ENCODE measurements around the gene CRYBG2. TPM values are rescaled to one million over a fixed set of nuclear protein-coding genes. Genes with fewer than 3 reads are reported as not detected.
"Not testable (repeated sequence)": the region's sequence is repeated elsewhere in the genome, so short reads cannot be mapped to it uniquely, and the experiment has no call there.

The CRYBG2 gene
- not detected for total RNA-seq
- long read RNA-seq, partial matches to known transcripts = 1 of 1 reads
- long read RNA-seq, other reads (novel, unspliced or antisense) = 0 of 1 reads

DNA sequence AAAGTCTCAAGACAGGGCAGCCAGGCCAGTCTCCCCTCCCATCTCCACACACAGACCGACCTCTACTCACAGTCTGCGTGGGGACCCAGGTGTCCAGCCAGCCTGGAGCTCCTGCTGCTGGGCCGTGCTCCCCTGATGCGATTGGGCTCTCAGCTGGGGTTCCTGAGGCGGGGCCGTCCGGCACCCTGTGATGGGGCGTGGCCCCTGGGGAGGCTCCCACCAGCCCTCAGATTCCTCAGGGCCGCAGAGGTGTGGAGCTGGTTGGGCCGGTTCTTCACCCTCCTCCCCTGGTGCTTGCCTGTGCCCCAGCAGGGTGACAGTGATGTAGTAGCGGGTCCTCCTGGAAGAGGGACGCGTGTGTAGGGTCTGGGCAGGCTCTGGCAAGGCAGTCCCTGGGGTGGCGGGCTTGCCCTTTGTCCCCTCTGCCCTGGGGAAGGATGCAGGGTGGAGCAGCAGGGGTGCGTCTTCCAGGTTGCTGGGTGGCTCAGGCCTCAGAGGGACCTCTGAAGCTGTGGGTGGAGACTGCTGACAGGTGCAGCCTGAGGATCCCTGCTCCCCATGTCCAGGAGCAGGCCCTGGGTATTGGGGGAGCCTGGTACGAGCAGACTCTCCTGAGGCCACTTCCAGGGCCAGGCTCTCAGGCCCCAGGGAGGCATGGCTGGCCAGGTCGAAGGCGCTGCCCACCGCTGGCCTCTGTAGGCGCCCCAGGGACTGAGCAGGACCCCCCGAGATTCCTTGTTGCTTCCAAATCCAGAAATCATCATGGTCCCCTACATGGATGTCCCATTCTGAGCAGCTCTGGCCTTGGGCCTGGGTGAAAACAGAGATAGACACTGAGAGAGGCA is at the start of gene CRYBG2:
Gene CRYBG2 (minus strand): TSS at position 155 of the 845 bp plus-strand sequence. CDS start 7,473 bp downstream, outside the sequence.
- intact Hi-C loops (cut with DNase I) = no loop called here
- no peak for DNase-seq (ENCODE audit: low spot score)

DNA sequence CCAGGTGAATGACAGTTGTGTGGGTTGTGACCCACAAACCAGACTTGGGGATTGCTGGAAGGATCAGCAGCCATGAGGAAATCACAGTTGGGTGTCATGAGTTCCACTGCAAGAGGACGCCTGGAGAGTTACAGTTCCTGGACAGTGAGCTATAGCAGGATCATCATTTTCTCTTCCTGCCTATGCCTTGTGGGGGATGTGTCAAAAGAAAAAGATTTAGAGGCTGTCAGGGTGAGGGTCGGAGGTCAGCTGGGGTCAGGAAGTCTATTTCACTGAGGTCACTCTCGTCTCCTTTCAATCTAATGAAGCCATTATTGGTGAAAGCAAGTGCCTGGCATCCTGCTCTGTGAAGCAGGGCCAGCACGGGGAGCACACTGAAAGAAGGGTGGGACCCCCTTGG is 49.7 kb upstream of the CRYBG2 start:
- DNase-seq (ENCODE audit: low spot score) = no peak
- intact Hi-C loops (cut with DNase I) = no loop called here

GRCh38 chr1:26401891-26402290 is 48.0 kb upstream of the CRYBG2 start:
- no peak for DNase-seq (ENCODE audit: low spot score)
- intact Hi-C loops (cut with DNase I) = no loop called here

DNA sequence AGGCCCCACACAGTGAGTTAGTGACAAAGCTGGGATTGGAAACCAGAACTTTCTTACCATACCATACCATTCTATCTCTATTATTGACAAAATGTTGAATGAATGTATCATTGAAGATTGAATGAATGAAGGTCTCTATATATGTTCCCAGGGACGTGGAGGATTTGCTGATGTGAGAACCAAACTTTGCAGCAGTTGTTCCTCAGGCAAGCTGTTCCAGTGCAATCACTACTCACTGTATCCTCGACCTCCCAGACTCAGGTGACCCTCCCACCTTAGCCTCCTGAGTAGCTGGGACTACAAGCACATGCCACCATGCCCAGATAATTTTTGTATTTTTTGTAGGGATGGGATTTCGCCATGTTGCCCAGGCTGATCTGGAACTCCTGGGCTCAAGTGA is 45.1 kb upstream of the CRYBG2 start:
- no peak for DNase-seq (ENCODE audit: low spot score)
- intact Hi-C loops (cut with DNase I) = no loop called here

- DNase-seq (ENCODE audit: low spot score) = no peak
- intact Hi-C loops (cut with DNase I) = no loop called here
These were observed 41.8 kb upstream of the CRYBG2 start for GRCh38 chr1:26395754-26396153.

GRCh38 chr1:26391450-26391849 is 37.5 kb upstream of the CRYBG2 start:
- intact Hi-C loops (cut with DNase I) = no loop called here
- no peak for DNase-seq (ENCODE audit: low spot score)

- intact Hi-C loops (cut with DNase I) = no loop called here
- DNase-seq (ENCODE audit: low spot score) = no peak
These were observed 35.8 kb upstream of the CRYBG2 start for GRCh38 chr1:26389604-26390247.

GRCh38 chr1:26388791-26389445 is 35.0 kb upstream of the CRYBG2 start:
- no peak for DNase-seq (ENCODE audit: low spot score)
- intact Hi-C loops (cut with DNase I) = no loop called here

DNA sequence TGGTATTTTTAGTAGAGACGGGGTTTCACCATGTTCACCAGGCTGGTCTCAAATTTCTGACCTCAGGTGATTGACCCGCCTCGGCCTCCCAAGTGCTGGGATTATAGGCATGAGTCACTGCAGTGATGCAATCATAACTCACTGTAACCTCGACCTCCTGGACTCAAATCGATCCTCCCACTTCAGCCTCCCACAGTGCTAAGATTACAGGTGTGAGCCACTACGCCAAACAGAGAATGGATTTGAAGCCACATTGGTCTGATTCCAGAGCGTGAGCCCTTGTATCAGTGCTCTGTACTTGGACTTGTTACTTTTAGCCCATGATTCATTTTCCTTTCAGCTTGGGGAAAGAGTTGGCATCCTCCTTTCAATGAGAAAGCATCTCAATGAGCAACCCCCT is 33.5 kb upstream of the CRYBG2 start:
- intact Hi-C loops (cut with DNase I) = no loop called here
- DNase-seq (ENCODE audit: low spot score) = no peak

DNA sequence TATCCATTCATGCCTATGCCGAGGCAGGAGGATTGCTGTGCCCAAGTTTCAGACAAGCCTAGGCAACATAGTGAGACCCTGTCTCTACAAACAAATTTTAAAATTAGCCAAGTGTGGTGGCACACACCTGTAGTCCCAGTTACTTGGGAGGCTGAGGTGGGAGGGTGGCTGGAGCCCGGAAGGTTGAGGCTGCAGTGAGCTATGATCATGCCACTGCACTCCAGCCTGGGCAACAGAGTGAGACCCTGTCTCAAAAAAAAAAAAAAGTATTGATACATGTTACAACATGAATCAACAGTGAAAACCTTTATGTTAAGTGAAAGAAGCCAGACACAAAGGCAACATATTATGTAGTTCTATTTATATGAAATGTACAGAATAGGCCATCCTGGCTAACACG is 31.1 kb upstream of the CRYBG2 start:
- DNase-seq (ENCODE audit: low spot score); intact Hi-C loops (cut with DNase I): not testable (repeated sequence)

DNA sequence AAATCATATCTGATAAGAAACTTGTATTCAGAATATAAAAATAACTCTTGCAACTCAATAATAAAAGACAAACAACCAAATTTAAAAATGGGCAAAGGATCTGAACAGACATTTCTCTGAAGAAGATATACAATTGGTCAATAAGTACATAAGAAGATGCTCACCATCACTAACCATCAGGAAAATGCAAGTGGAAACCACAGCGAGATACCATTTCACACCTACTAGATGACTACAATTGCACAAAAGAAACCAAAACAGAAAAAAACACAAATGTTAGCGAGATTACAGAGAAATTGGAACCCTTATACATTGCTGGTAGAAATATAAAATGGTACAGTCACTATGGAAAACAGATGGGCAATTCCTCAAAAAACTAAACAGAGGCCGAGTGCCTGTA is 30.1 kb upstream of the CRYBG2 start:
- intact Hi-C loops (cut with DNase I) = no loop called here
- DNase-seq (ENCODE audit: low spot score) = no peak

GRCh38 chr1:26378879-26379251 is 24.9 kb upstream of the CRYBG2 start:
- intact Hi-C loops (cut with DNase I) = no loop called here

DNA sequence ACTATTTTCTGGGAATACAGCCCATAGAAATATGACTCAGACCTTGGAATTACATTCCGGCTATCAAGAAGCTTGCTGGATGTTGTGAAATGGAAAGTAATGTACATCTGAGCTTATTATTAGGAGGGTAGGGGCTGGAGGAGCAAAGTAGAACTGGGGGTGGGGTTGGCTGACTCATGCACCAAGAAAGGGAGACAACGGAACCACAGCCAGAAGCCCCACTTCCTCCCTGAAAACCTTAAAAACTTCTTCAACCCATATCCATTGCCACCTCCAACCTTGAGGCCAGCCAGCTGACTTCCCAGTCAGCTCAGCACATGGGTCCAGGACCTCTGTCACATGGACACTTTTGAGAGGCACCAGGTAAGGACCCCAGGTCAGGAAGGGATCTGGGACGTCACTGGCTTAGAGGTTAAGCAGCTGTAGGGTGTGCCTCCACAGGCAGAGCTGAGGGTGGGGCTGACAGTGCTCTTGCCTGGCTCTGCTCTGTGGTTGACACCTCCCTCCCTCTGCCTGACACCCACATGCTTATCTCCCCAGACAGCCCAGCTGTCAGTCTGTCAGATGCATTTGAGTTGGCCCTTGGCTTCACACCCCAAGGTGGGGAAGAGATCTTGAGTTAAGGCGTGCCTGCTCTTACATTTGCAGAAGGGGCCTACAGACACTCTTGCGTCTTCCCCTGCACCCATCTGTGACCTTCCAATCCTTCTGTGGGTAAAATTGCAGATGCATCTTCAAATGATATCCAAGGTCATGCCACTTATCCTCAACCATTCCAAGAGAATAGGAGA is 24.4 kb upstream of the CRYBG2 start:
- DNase-seq (ENCODE audit: low spot score) = no peak
- intact Hi-C loops (cut with DNase I) = no loop called here

More at GRCh38 chr1:26378879-26379251, 24.9 kb upstream of the CRYBG2 start:
- DNase-seq (ENCODE audit: low spot score) = no peak

GRCh38 chr1:26376050-26376449 is 22.1 kb upstream of the CRYBG2 start:
- DNase-seq (ENCODE audit: low spot score) = no peak
- intact Hi-C loops (cut with DNase I) = no loop called here

DNA sequence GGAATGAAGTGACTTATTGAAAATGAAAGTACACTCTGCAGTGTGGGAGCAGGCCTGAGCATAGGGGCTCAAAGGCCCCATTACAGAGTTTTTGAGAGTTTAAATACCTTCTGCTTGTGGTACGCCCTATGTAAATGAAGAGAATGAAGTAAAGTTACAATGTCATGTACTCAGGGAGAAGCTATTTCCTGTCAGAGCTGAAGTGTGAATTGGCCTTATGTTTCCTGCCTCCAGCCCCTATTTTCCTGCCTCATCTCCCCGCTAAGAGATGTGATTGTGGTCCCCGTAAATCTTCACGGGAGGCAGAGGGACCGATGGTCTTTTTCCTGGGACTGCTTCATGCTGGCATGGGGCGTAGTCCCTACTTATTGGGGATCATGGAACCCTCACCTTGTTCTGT is 21.2 kb upstream of the CRYBG2 start:
- intact Hi-C loops (cut with DNase I) = no loop called here
- no peak for DNase-seq (ENCODE audit: low spot score)

DNA sequence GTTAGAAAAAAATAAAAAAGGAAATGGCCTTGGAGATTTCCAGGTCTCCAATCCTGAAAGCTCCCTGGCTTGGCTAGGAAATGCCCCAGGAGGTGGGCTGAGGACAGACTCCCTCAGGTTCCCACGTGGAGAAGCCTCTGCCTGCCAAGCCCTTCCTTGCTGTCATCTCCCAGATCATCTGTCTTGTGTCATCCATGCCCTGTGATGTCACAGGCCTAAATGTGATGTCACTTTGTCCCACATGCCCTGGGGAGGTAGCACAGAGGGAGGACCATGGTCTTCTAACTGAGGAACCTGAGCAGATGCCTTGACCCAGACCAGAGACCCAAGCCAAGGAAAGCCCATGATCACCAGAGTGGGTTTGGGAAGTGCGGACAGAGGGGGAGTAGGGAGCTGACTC is 20.4 kb upstream of the CRYBG2 start:
- DNase-seq (ENCODE audit: low spot score); intact Hi-C loops (cut with DNase I): not testable (repeated sequence)

GRCh38 chr1:26373789-26374188 is 19.9 kb upstream of the CRYBG2 start:
- intact Hi-C loops (cut with DNase I) = no loop called here

DNA sequence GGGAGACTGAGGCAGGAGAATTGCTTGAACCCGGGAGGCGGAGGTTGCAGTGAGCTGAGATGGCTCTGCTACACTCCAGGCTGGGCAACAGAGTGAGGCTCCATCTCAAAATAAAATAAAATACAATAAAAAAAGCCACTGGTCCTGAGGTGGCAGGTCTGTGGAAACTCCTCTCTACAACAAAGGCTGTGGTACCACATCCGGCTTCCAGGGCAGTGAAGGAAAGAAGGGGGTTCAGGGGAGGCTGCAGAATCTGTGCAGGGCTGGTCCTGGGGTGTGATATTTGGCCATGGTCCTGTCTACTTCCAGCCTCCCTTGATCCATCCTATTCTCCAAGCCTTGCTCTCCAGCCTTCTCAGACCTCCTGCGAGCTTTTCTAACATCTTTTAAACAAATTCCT is 19.4 kb upstream of the CRYBG2 start:
- intact Hi-C loops (cut with DNase I) = no loop called here
- no peak for DNase-seq (ENCODE audit: low spot score)

More at GRCh38 chr1:26373789-26374188, 19.9 kb upstream of the CRYBG2 start:
- DNase-seq (ENCODE audit: low spot score) = no peak

- intact Hi-C loops (cut with DNase I) = not testable (repeated sequence)
These were observed 18.7 kb upstream of the CRYBG2 start, which contains the start of gene ZNF683 for GRCh38 chr1:26372611-26373010. ZNF683 (minus strand) TSS chr1:26372750; CDS start chr1:26368571, 4,179 bp downstream.

GRCh38 chr1:26372039-26372438 is 18.1 kb upstream of the CRYBG2 start:
- no peak for DNase-seq (ENCODE audit: low spot score)
- intact Hi-C loops (cut with DNase I) = no loop called here

More at GRCh38 chr1:26372611-26373010, 18.7 kb upstream of the CRYBG2 start, which contains the start of gene ZNF683:
- not testable (repeated sequence) for DNase-seq (ENCODE audit: low spot score)
